GM19023 (cell line): Measurements from ENCODE around the gene VAC14.

Experiments used
- ATAC-seq: cut with Tn5 transposase; IDR thresholded peaks from one replicate; pipeline ENCODE4 v1.9.1; 2021; ENCODE audit warnings: mild to moderate bottlenecking, moderate library complexity; ENCODE audit not compliant: unreplicated experiment

Gene VAC14

GRCh38 chr16:70786020-70786755 is 14.8 kb downstream of the VAC14 start:
- ATAC-seq: no peak

GRCh38 chr16:70784692-70785555 is 16.0 kb downstream of the VAC14 start:
- no peak for ATAC-seq

GRCh38 chr16:70782237-70782636 is 18.7 kb downstream of the VAC14 start:
- no peak for ATAC-seq

GRCh38 chr16:70781800-70782199 is 19.2 kb downstream of the VAC14 start:
- no peak for ATAC-seq

GRCh38 chr16:70780546-70780945 is 20.4 kb downstream of the VAC14 start:
- no peak for ATAC-seq

GRCh38 chr16:70779361-70779760 is 21.6 kb downstream of the VAC14 start:
- ATAC-seq: no peak

GRCh38 chr16:70778901-70779309 is 22.1 kb downstream of the VAC14 start:
- ATAC-seq: no peak

- ATAC-seq: no peak
These were observed 23.0 kb downstream of the VAC14 start for GRCh38 chr16:70777973-70778406.

GRCh38 chr16:70777496-70777895 is 23.5 kb downstream of the VAC14 start:
- ATAC-seq: no peak

- no peak for ATAC-seq
These were observed 25.6 kb downstream of the VAC14 start for GRCh38 chr16:70775399-70775798.

GRCh38 chr16:70774261-70774660 is 26.7 kb downstream of the VAC14 start:
- no peak for ATAC-seq

GRCh38 chr16:70772493-70772892 is 28.5 kb downstream of the VAC14 start:
- no peak for ATAC-seq

- no peak for ATAC-seq
These were observed 30.1 kb downstream of the VAC14 start for GRCh38 chr16:70770626-70771552.

- ATAC-seq: no peak
These were observed 30.7 kb downstream of the VAC14 start for GRCh38 chr16:70770291-70770625.

- ATAC-seq: no peak
These were observed 31.2 kb downstream of the VAC14 start for GRCh38 chr16:70769761-70770160.

- ATAC-seq: no peak
These were observed 31.8 kb downstream of the VAC14 start for GRCh38 chr16:70769131-70769530.

- ATAC-seq: no peak
These were observed 32.8 kb downstream of the VAC14 start for GRCh38 chr16:70768203-70768580.

- no peak for ATAC-seq
These were observed 33.4 kb downstream of the VAC14 start for GRCh38 chr16:70767377-70768202.

- no peak for ATAC-seq
These were observed 34.3 kb downstream of the VAC14 start for GRCh38 chr16:70766658-70767057.

- ATAC-seq: no peak
These were observed 34.8 kb downstream of the VAC14 start for GRCh38 chr16:70766176-70766575.
